Stomach (tissue), 9 donors: ENCODE results near the gene BCAS1. TPM values are rescaled to one million over a fixed set of nuclear protein-coding genes. Genes with fewer than 3 reads are reported as not detected.

Experiments
- DNase-seq, 2 donors: peaks; one replicate each; pipeline versions ENCODE4 v3.0.0 to v3.0.0-alpha.2; 2013 to 2019
- H3K27ac ChIP-seq, 5 donors: fragments of 200-600 bp in 4 of 5; sonication (generic) in 4 of 5; one replicate each; pipeline ENCODE4 v1.5.1; 2013 to 2019; ENCODE audit warnings: mild to moderate bottlenecking in 1 of 5, moderate library complexity in 1 of 5
- H3K27me3 ChIP-seq, 3 donors: fragments of 200-600 bp; sonication (generic); one replicate each; pipeline ENCODE4 v1.5.1; 2017 to 2019; ENCODE audit warnings: mixed run types in 1 of 3
- H3K36me3 ChIP-seq, 4 donors: fragments of 200-600 bp; sonication (generic); 1 replicate in 3 of 4; 2 replicates in 1 of 4; pipeline ENCODE4 v1.5.1; 2016 to 2019
- H3K4me1 ChIP-seq, 4 donors: fragments of 200-600 bp; sonication (generic); one replicate each; pipeline ENCODE4 v1.5.1; 2016 to 2019
- H3K4me3 ChIP-seq, 4 donors: fragments of 200-600 bp; sonication (generic) in 3 of 4; one replicate each; pipeline ENCODE4 v1.5.1; 2016 to 2019; ENCODE audit warnings: mild to moderate bottlenecking in 1 of 4
- H3K9me3 ChIP-seq, 4 donors: fragments of 200-600 bp; sonication (generic); one replicate each; pipeline ENCODE4 v1.5.1; 2016 to 2019
- CTCF ChIP-seq, 7 experiments: fragments of 450-650 bp in 4 of 7; fragments of 200-600 bp in 3 of 7; sonication (generic) in 3 of 7; IDR thresholded peaks; one replicate each; pipeline ENCODE4 v1.5.1; 2016 to 2019; ENCODE audit warnings: antibody characterized with exemption in 7 of 7, control low read depth in 2 of 7, mild to moderate bottlenecking in 1 of 7
- EP300 ChIP-seq: sonication (generic); formaldehyde crosslinking; IDR thresholded peaks from one replicate; pipeline ENCODE4 v1.6.1; 2017; ENCODE audit warnings: antibody characterized with exemption
- POLR2A ChIP-seq, 4 donors: fragments of 450-650 bp; IDR thresholded peaks; one replicate each; pipeline ENCODE4 v1.6.1; 2016; ENCODE audit warnings: antibody characterized with exemption in 4 of 4, control low read depth in 2 of 4, mild to moderate bottlenecking in 1 of 4, moderate library complexity in 1 of 4
- POLR2AphosphoS5 ChIP-seq, 3 donors: sonication (generic); formaldehyde crosslinking; IDR thresholded peaks; one replicate each; pipeline ENCODE4 v1.6.1; 2016; ENCODE audit warnings: antibody characterized with exemption in 3 of 3
- WGBS, 5 donors: extraction: QIAGEN DNeasy Blood & Tissue Kit in 3 of 5; methylation state at CpG; one replicate each; pipeline versions ENCODE4 v1.1.5 to v1.1.7; 2013 to 2018; 5-methylcytosine and 5-hydroxymethylcytosine counted together
- intact Hi-C: fragments of 100-400 bp; cut with DNase I; formaldehyde crosslinking; loops from one replicate; pipeline ENCODE4 v1.15.1; 2023; ENCODE audit warnings: low total_unique reads
- polyA plus RNA-seq, 3 donors: library from polyadenylated mRNA; stranded (reverse); fragments of 200-250 nt; gene quantifications; one replicate each; pipeline ENCODE4 v1.2.3, GENCODE V29; 2013
- total RNA-seq, 5 donors: library from RNA; depleted of rRNA; stranded (reverse); fragments of >200 nt; gene quantifications; one replicate each; pipeline versions ENCODE4 v1.1.0 to v1.2.3, GENCODE V29; 2014 to 2016
- donor health status: healthy with polysubstance abuse.
- donor health status: Bipolar disorder and iron deficiency.
- donor health status: healthy.

BCAS1 gene
- total and polyA plus RNA-seq, 8 donors: 6.3 to 145 (median 84.6) TPM

GRCh38 chr20:54020868-54021267, 49.5 kb downstream of the BCAS1 start:
- Histone ChIP-seq H3K36me3 (no peaks in the 10 kb centered on the region), H3K4me1 (peaks cover 0 to 15% (median 0%) of the 10 kb centered on the region in 4 donors), H3K27ac (no peak overlapping the region), H3K9me3 (no peaks in the 10 kb centered on the region), H3K4me3 (no peak overlapping the region), H3K27me3 (no peaks in the 10 kb centered on the region)
- no peak for DNase-seq
- no peak for TF ChIP-seq POLR2AphosphoS5 (IDR thresholded peaks at IDR 0.05)
- no peak for TF ChIP-seq CTCF (IDR thresholded peaks at IDR 0.05)
- intact Hi-C loops: no loop called here
- WGBS, 5 donors: 88 to 97% (median 94%) methylated on average over 3 of the region's 3 CpGs

GRCh38 chr20:54020348-54020747, 50.0 kb downstream of the BCAS1 start:
- intact Hi-C loops: no loop called here
- no peaks in the 10 kb centered on the region for H3K9me3 ChIP-seq

DNA sequence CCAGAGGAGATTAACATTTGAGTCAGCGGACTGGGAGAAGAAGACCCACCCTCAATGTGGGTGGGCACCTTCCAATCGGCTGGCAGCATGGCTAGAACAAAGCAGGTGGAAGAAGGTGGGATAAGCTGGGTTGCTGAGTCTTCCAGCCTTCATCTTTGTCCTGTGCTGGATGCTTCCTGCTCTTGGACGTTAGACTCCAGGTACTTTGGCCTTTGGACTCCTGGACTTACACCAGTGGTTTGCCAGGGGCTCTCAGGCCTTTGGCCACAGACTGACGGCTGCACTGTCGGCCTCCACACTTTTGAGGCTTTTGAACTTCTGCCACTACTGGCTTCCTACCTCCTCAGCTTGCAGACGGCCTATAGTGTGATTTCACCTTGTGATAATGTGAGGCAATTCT, 50.8 kb downstream of the BCAS1 start:
- Histone ChIP-seq H3K9me3 (no peaks in the 10 kb centered on the region), H3K27me3 (no peaks in the 10 kb centered on the region), H3K4me1 (peaks cover 0 to 15% (median 0%) of the 10 kb centered on the region in 4 donors), H3K36me3 (no peaks in the 10 kb centered on the region), H3K27ac (no peak overlapping the region), H3K4me3 (no peak overlapping the region)
- 46 to 64% (median 61%) methylated on average over 6 of the region's 6 CpGs for WGBS, 5 donors
- no peak for TF ChIP-seq POLR2A (IDR thresholded peaks at IDR 0.05)
- TF ChIP-seq CTCF (IDR thresholded peaks at IDR 0.05): no peak
- no peak for TF ChIP-seq EP300
- TF ChIP-seq POLR2AphosphoS5 (IDR thresholded peaks at IDR 0.05): no peak
- intact Hi-C loops: no loop called here
- DNase-seq: no peak

More at GRCh38 chr20:54020348-54020747, 50.0 kb downstream of the BCAS1 start:
- Histone ChIP-seq H3K27me3 (no peaks in the 10 kb centered on the region), H3K4me1 (peaks cover 0 to 15% (median 0%) of the 10 kb centered on the region in 4 donors), H3K27ac (no peak overlapping the region), H3K4me3 (no peak overlapping the region), H3K36me3 (no peaks in the 10 kb centered on the region)
- no peak for DNase-seq
- TF ChIP-seq CTCF (IDR thresholded peaks at IDR 0.05) (no peak), POLR2AphosphoS5 (IDR thresholded peaks at IDR 0.05) (no peak), POLR2A (IDR thresholded peaks at IDR 0.05) (no peak)
- 88 to 94% (median 90%) methylated on average over 7 of the region's 7 CpGs for WGBS, 5 donors

- Histone ChIP-seq H3K4me1 (peaks cover 0 to 15% (median 0%) of the 10 kb centered on the region in 4 donors), H3K36me3 (no peaks in the 10 kb centered on the region), H3K27me3 (no peaks in the 10 kb centered on the region), H3K4me3 (no peak overlapping the region), H3K27ac (no peak overlapping the region), H3K9me3 (no peaks in the 10 kb centered on the region)
- 82 to 96% (median 93%) methylated on average over 4 of the region's 4 CpGs for WGBS, 5 donors
- intact Hi-C loops: no loop called here
- no peak for DNase-seq
- no peak for TF ChIP-seq EP300
- TF ChIP-seq CTCF (IDR thresholded peaks at IDR 0.05): no peak
- TF ChIP-seq POLR2AphosphoS5 (IDR thresholded peaks at IDR 0.05): no peak
- TF ChIP-seq POLR2A (IDR thresholded peaks at IDR 0.05): no peak
Measured at GRCh38 chr20:54019127-54019526, 51.3 kb downstream of the BCAS1 start.
